GM21390 (cell line): ENCODE measurements around the gene CDC42.
"Not testable (repeated sequence)": the region's sequence is repeated elsewhere in the genome, so short reads cannot be mapped to it uniquely, and the experiment has no call there.

Experiments
- ATAC-seq: cut with Tn5 transposase; IDR thresholded peaks from one replicate; pipeline ENCODE4 v1.9.1; 2021; ENCODE audit not compliant: unreplicated experiment

Gene CDC42

GRCh38 chr1:22074803-22075202 is 22.3 kb downstream of the CDC42 start:
- no peak for ATAC-seq

- ATAC-seq, result no peak
These were observed 23.2 kb downstream of the CDC42 start for GRCh38 chr1:22075718-22076117.

GRCh38 chr1:22076346-22076745 is 23.8 kb downstream of the CDC42 start:
- no peak for ATAC-seq

- ATAC-seq, result no peak
These were observed 25.2 kb downstream of the CDC42 start for GRCh38 chr1:22077728-22078127.

- no peak for ATAC-seq
These were observed 25.6 kb downstream of the CDC42 start for GRCh38 chr1:22078133-22078532.

GRCh38 chr1:22080191-22080590 is 27.7 kb downstream of the CDC42 start:
- no peak for ATAC-seq

GRCh38 chr1:22088331-22088730 is 35.8 kb downstream of the CDC42 start:
- ATAC-seq, result no peak

- no peak for ATAC-seq
These were observed 36.6 kb downstream of the CDC42 start for GRCh38 chr1:22089134-22089571.

- no peak for ATAC-seq
These were observed 37.3 kb downstream of the CDC42 start for GRCh38 chr1:22089787-22090186.

- no peak for ATAC-seq
These were observed 38.4 kb downstream of the CDC42 start for GRCh38 chr1:22090867-22091266.

- not testable (repeated sequence) for ATAC-seq
These were observed 39.7 kb downstream of the CDC42 start for GRCh38 chr1:22092026-22092768.

- no peak for ATAC-seq
These were observed 41.0 kb downstream of the CDC42 start for GRCh38 chr1:22093513-22093912.

- ATAC-seq, result no peak
These were observed 43.5 kb downstream of the CDC42 start for GRCh38 chr1:22096036-22096435.

GRCh38 chr1:22096463-22096862 is 44.0 kb downstream of the CDC42 start:
- no peak for ATAC-seq

GRCh38 chr1:22098752-22099151 is 46.2 kb downstream of the CDC42 start:
- no peak for ATAC-seq

GRCh38 chr1:22100168-22100567 is 47.7 kb downstream of the CDC42 start:
- ATAC-seq, result no peak

GRCh38 chr1:22101199-22101598 is 48.7 kb downstream of the CDC42 start:
- ATAC-seq, result no peak

- no peak for ATAC-seq
These were observed 49.5 kb downstream of the CDC42 start for GRCh38 chr1:22101995-22102394.

- no peak for ATAC-seq
These were observed 50.2 kb downstream of the CDC42 start for GRCh38 chr1:22102746-22103145.

- ATAC-seq, result no peak
These were observed 51.6 kb downstream of the CDC42 start for GRCh38 chr1:22104094-22104493.

- ATAC-seq, result no peak
These were observed 52.4 kb downstream of the CDC42 start for GRCh38 chr1:22104865-22105437.

GRCh38 chr1:22105611-22106207 is 53.2 kb downstream of the CDC42 start:
- no peak for ATAC-seq
